K562 (cell line): ENCODE results near the gene PPTC7. TPM values are rescaled to one million over a fixed set of nuclear protein-coding genes. Genes with fewer than 3 reads are reported as not detected.

ENCODE experiments used
- CAMTA2 ChIP-seq: fragments of 250-450 bp; sonication (Bioruptor Pico); conservative IDR thresholded peaks from 2 replicates; pipeline ENCODE4 v1.5.1; 2022
- CHD1 ChIP-seq: fragments of 200-600 bp; sonication (generic); IDR thresholded peaks from one replicate; pipeline ENCODE4 v1.6.1; 2012; ENCODE audit warnings: mild to moderate bottlenecking, moderate library complexity, low read length, inconsistent platforms
- E2F4 ChIP-seq: sonication (generic); formaldehyde crosslinking; IDR thresholded peaks from 2 replicates; pipeline ENCODE4 v1.8.0; 2022; ENCODE audit warnings: mild to moderate bottlenecking, low read depth, missing genetic modification reagents
- ELF1 ChIP-seq: fragments of 200-800 bp; sonication (Bioruptor generic); IDR thresholded peaks from 2 replicates; pipeline ENCODE4 v1.6.1; 2016; ENCODE audit warnings: missing genetic modification characterization, missing compliant biosample characterization
- ELK3 ChIP-seq: fragments of 450-650 bp; formaldehyde crosslinking; IDR thresholded peaks from 2 replicates; pipeline ENCODE4 v1.4.0; 2020; ENCODE audit warnings: mild to moderate bottlenecking
- EP400 ChIP-seq: fragments of 450-650 bp; IDR thresholded peaks from 2 replicates; pipeline ENCODE4 v1.6.1; 2017; ENCODE audit warnings: antibody characterized with exemption, mild to moderate bottlenecking, moderate library complexity
- FIP1L1 ChIP-seq: fragments of 200-400 bp; formaldehyde crosslinking; IDR thresholded peaks from 2 replicates; pipeline ENCODE4 v1.6.1; 2018; ENCODE audit warnings: mild to moderate bottlenecking, low read depth, low read length; ENCODE audit not compliant: poor library complexity, severe bottlenecking
- FOXA3 ChIP-seq, 2 experiments: fragments of 450-650 bp in 1 of 2; sonication (generic) in 1 of 2; formaldehyde crosslinking; IDR thresholded peaks in 1 of 2; conservative IDR thresholded peaks in 1 of 2; 2 replicates each; pipeline versions ENCODE4 v1.4.0 to v1.8.0; 2020 to 2022; ENCODE audit warnings: mild to moderate bottlenecking in 2 of 2, missing genetic modification reagents in 1 of 2
- GATAD2B ChIP-seq: fragments of 450-650 bp; IDR thresholded peaks from 2 replicates; pipeline ENCODE4 v1.6.1; 2017; ENCODE audit warnings: mild to moderate bottlenecking, borderline replicate concordance
- NFXL1 ChIP-seq: fragments of 450-650 bp; formaldehyde crosslinking; IDR thresholded peaks from 2 replicates; pipeline ENCODE4 v1.4.0; 2021; ENCODE audit warnings: mild to moderate bottlenecking
- NONO ChIP-seq, 2 experiments: fragments of 200-400 bp in 1 of 2; fragments of 450-650 bp in 1 of 2; formaldehyde crosslinking in 1 of 2; IDR thresholded peaks; 2 replicates each; pipeline ENCODE4 v1.6.1; 2017; ENCODE audit warnings: low read depth in 2 of 2, mild to moderate bottlenecking in 2 of 2, moderate library complexity in 2 of 2, low read length in 1 of 2
- NRF1 ChIP-seq, 2 experiments: fragments of 450-650 bp; IDR thresholded peaks in 1 of 2; conservative IDR thresholded peaks in 1 of 2; 2 replicates each; pipeline ENCODE4 v1.6.1; 2014; ENCODE audit warnings: mild to moderate bottlenecking in 2 of 2
- RBFOX2 ChIP-seq: fragments of 200-400 bp; formaldehyde crosslinking; IDR thresholded peaks from 2 replicates; pipeline ENCODE4 v1.6.1; 2017; ENCODE audit warnings: low read depth, mild to moderate bottlenecking, low read length, moderate library complexity
- RFX7 ChIP-seq: fragments of 250-450 bp; sonication (Bioruptor Pico); IDR thresholded peaks from 2 replicates; pipeline ENCODE4 v1.5.1; 2021; ENCODE audit warnings: mild to moderate bottlenecking
- VEZF1 ChIP-seq: fragments of 200-800 bp; sonication (Bioruptor generic); IDR thresholded peaks from 2 replicates; pipeline ENCODE4 v1.6.1; 2017; ENCODE audit warnings: missing genetic modification characterization, missing compliant biosample characterization
- ZBTB33 ChIP-seq: sonication (generic); formaldehyde crosslinking; IDR thresholded peaks from 2 replicates; pipeline ENCODE4 v1.8.1; 2023; ENCODE audit warnings: mild to moderate bottlenecking, missing genetic modification reagents
- ZFX ChIP-seq: sonication (generic); formaldehyde crosslinking; IDR thresholded peaks from 2 replicates; pipeline ENCODE4 v1.8.0; 2022; ENCODE audit warnings: mild to moderate bottlenecking, missing genetic modification reagents, moderate library complexity
- ZNF431 ChIP-seq: sonication (generic); formaldehyde crosslinking; IDR thresholded peaks from 2 replicates; pipeline ENCODE4 v1.8.0; 2022; ENCODE audit warnings: mild to moderate bottlenecking, missing genetic modification reagents
- polyA plus RNA-seq, 8 experiments: library from polyadenylated mRNA; depleted of rRNA in 4 of 8; stranded (reverse) in 5 of 8; unstranded in 3 of 8; fragments of >200 nt; fragmentation: Nextera tagmentation in 2 of 8; fragmentation: Illumina TruSeq in 1 of 8; extraction: Ambion mirVana in 2 of 8; extraction: Trizol in 1 of 8; gene quantifications; 2 replicates each; pipeline versions ENCODE4 v1.2.1 to v1.2.3, GENCODE V29; 2011 to 2014; ENCODE audit warnings: inconsistent platforms in 1 of 8, missing spikeins in 1 of 8
- total RNA-seq, 7 experiments: library from RNA; depleted of rRNA in 6 of 7; stranded (reverse); fragments of >200 nt in 6 of 7; fragmentation: Illumina TruSeq in 2 of 7; extraction: Trizol in 2 of 7; gene quantifications; 2 replicates each; pipeline versions ENCODE4 v1.2.1 to v1.2.3, GENCODE V29; 2011 to 2021; ENCODE audit warnings: low replicate concordance in 1 of 7

The PPTC7 gene
- total and polyA plus RNA-seq, 9 of the 15 experiments (the other 6 are each of a cell fraction or from before 2014, with no cell fraction given) = 2.6 to 23.1 (median 11.9) TPM

DNA sequence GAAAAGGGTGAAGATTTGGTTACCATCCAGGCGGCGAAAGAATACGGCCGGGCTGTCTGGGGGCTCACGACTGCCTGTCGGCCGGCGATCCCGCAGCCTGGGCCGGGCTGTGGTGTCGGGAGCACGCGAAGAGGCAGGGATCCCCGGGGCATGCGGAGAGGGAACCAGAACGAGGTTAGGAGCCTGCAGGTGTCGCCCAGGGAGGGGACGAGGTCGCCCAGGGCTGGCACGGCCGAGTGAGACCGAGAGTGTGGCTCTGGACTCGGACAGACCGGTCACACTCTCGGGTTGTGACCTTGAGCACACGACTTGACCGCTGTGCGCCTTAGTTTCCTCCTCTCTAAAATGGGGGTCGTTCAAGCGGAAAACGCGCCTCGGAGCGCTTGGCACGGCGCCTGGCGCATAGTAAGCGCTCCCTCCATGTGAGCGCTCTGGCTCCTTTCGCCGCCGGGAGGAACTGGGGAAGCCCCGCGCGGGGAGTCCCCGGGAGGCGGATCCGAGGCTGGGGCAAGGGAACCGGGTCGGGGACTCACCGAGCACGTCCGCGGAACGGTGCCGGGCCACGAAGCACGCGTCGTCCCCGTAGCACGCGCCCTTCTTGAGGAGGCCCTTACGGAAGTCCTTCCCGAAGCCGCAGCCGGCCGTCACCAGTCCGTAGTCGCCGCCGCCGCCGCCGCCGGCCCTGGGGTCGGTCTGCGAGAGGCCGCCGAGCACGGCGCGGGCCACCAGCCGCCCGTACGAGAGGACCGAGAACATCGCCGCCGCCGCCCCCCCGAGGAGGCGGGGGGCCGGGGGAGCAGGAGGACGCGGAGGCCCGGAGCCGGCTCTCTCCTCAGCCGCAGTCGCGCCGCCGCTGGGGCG, 612 bp downstream of the PPTC7 start (continued):
- peak in 1 of 2 experiments; percentile 76; a peak in 1 of 4 replicates for TF ChIP-seq FOXA3 (CRISPR knock-in tag; conservative IDR thresholded peaks at IDR 0.05 in 1 of 2, IDR thresholded peaks at IDR 0.05 in 1 of 2)
- TF ChIP-seq ZBTB33 (CRISPR knock-in tag) = peak; percentile 33; the same call in 1 of the 2 replicates
- TF ChIP-seq VEZF1 (CRISPR knock-in tag) = peak; percentile 92
- TF ChIP-seq CHD1 = peak; percentile 74
- peak; percentile 67 for TF ChIP-seq GATAD2B
- peak; percentile 66 for TF ChIP-seq EP400
- TF ChIP-seq NRF1 (conservative IDR thresholded peaks at IDR 0.05 in 1 of 2, IDR thresholded peaks at IDR 0.05 in 1 of 2) = peak in 1 of 2 experiments; percentile 36; a peak in 1 of 4 replicates
- no peak for TF ChIP-seq ELK3 (CRISPR knock-in tag)
- peak; percentile 49 to 54; a peak in 2 of 4 replicates for TF ChIP-seq NONO (IDR thresholded peaks at IDR 0.05; ENCODE audit: low read depth in 2 of 2, low read length in 1 of 2)
- 0 out of 2 replicates have a peak, but pooled peaks have one; percentile 45 for TF ChIP-seq ELF1 (tag)
- TF ChIP-seq CAMTA2 (CRISPR knock-in tag) = 0 out of 2 replicates have a peak, but pooled peaks have one; percentile 32
- TF ChIP-seq ZNF431 (CRISPR knock-in tag) = 0 out of 2 replicates have a peak, but pooled peaks have one; percentile 44
- peak; percentile 56; the same call in 1 of the 2 replicates for TF ChIP-seq E2F4
- peak; percentile 81 for TF ChIP-seq RBFOX2
- TF ChIP-seq RFX7 = no peak
- TF ChIP-seq ZFX (CRISPR knock-in tag) = peak; percentile 72
- peak; percentile 71 for TF ChIP-seq FIP1L1
- no peak for TF ChIP-seq NFXL1 (CRISPR knock-in tag)
